GM23338 (cell line): ENCODE results near the gene WDR13. TPM values are rescaled to one million over a fixed set of nuclear protein-coding genes. Genes with fewer than 3 reads are reported as not detected.

Source experiments
- ATAC-seq: fragments of 200-7000 bp; cut with Tn5 transposase; 3 replicates; pipeline ENCODE4 v1.9.1; 2020
- DNase-seq: peaks from one replicate; pipeline ENCODE4 v3.0.0-alpha.2; 2015; ENCODE audit warnings: low spot score
- H2AFZ ChIP-seq: fragments of 200-600 bp; sonication (generic); 2 replicates; pipeline ENCODE4 v1.8.0; 2016; ENCODE audit warnings: antibody characterized with exemption, mild to moderate bottlenecking, moderate library complexity
- H3F3A ChIP-seq: fragments of 200-600 bp; sonication (generic); replicated peaks from 2 replicates; pipeline ENCODE4 v1.8.0; 2017; ENCODE audit warnings: antibody characterized with exemption, mixed run types, low read depth
- H3K27ac ChIP-seq: fragments of 200-600 bp; sonication (generic); 2 replicates; pipeline ENCODE4 v1.6.1; 2016; ENCODE audit warnings: low read depth
- H3K27me3 ChIP-seq: fragments of 200-600 bp; sonication (generic); 2 replicates; pipeline ENCODE4 v1.8.0; 2016; ENCODE audit warnings: mild to moderate bottlenecking, mixed run types, moderate library complexity; ENCODE audit not compliant: insufficient read depth
- H3K36me3 ChIP-seq: fragments of 200-600 bp; sonication (generic); 2 replicates; pipeline ENCODE4 v1.8.0; 2016; ENCODE audit warnings: mild to moderate bottlenecking; ENCODE audit not compliant: insufficient read depth
- H3K4me1 ChIP-seq: fragments of 200-600 bp; sonication (generic); 2 replicates; pipeline ENCODE4 v1.8.0; 2016; ENCODE audit warnings: mild to moderate bottlenecking, moderate library complexity; ENCODE audit not compliant: insufficient read depth
- H3K4me2 ChIP-seq: fragments of 200-600 bp; sonication (generic); 2 replicates; pipeline ENCODE4 v1.7.1; 2017; ENCODE audit warnings: mixed run types
- H3K4me3 ChIP-seq: fragments of 200-600 bp; sonication (generic); 2 replicates; pipeline ENCODE4 v1.6.1; 2016; ENCODE audit warnings: mixed run types
- H3K79me2 ChIP-seq: fragments of 200-600 bp; sonication (generic); replicated peaks from 2 replicates; pipeline ENCODE4 v1.8.0; 2017; ENCODE audit warnings: mild to moderate bottlenecking; ENCODE audit not compliant: insufficient read depth
- H3K9me2 ChIP-seq: fragments of 200-600 bp; sonication (generic); 2 replicates; pipeline ENCODE4 v1.8.0; 2017; ENCODE audit not compliant: insufficient read depth
- H4K20me1 ChIP-seq: fragments of 200-600 bp; sonication (generic); replicated peaks from 2 replicates; pipeline ENCODE4 v1.8.0; 2017; ENCODE audit warnings: mild to moderate bottlenecking; ENCODE audit not compliant: insufficient read depth
- H3K27ac Mint-ChIP-seq: 2 replicates; pipeline ENCODE4 v1.8.0; 2020; ENCODE audit warnings: inconsistent platforms, mild to moderate bottlenecking, moderate library complexity, mixed read lengths
- H3K27me3 Mint-ChIP-seq: 3 replicates; pipeline ENCODE4 v1.8.0; 2022; ENCODE audit warnings: low read depth, mild to moderate bottlenecking, moderate library complexity, mixed read lengths, inconsistent platforms; ENCODE audit not compliant: insufficient read depth, poor library complexity
- H3K36me3 Mint-ChIP-seq: 3 replicates; pipeline ENCODE4 v1.8.0; 2021; ENCODE audit warnings: low read depth, mild to moderate bottlenecking, inconsistent platforms, moderate library complexity, mixed read lengths
- H3K4me1 Mint-ChIP-seq: 3 replicates; pipeline ENCODE4 v1.8.0; 2020; ENCODE audit warnings: mild to moderate bottlenecking, inconsistent platforms, mixed read lengths
- H3K4me3 Mint-ChIP-seq: 3 replicates; pipeline ENCODE4 v1.8.0; 2021; ENCODE audit warnings: moderate library complexity, mild to moderate bottlenecking, inconsistent platforms, mixed read lengths
- H3K9me3 Mint-ChIP-seq: 3 replicates; pipeline ENCODE4 v1.8.0; 2020; ENCODE audit warnings: moderate library complexity, mild to moderate bottlenecking, inconsistent platforms, mixed read lengths
- CREB1 ChIP-seq: fragments of 250-450 bp; sonication (Bioruptor Pico); IDR thresholded peaks from 2 replicates; pipeline ENCODE4 v1.5.0; 2020; ENCODE audit warnings: low read depth, mild to moderate bottlenecking, moderate library complexity
- ETS1 ChIP-seq: IDR thresholded peaks from 2 replicates; pipeline ENCODE4 v1.6.1; 2016; ENCODE audit warnings: antibody characterized with exemption
- EZH2 ChIP-seq: fragments of 200-600 bp; sonication (generic); IDR thresholded peaks from one replicate; pipeline ENCODE4 v1.8.0; 2017; ENCODE audit warnings: antibody characterized with exemption, mild to moderate bottlenecking, low read depth; ENCODE audit not compliant: unreplicated experiment
- NANOG ChIP-seq: IDR thresholded peaks from 2 replicates; pipeline ENCODE4 v1.6.1; 2016; ENCODE audit warnings: antibody characterized with exemption, borderline replicate concordance
- POLR2AphosphoS5 ChIP-seq: IDR thresholded peaks from 2 replicates; pipeline ENCODE4 v1.6.1; 2016; ENCODE audit warnings: antibody characterized with exemption, low read depth
- long read RNA-seq: library from polyadenylated mRNA; unstranded; transcript quantifications from one replicate; pipeline ENCODE4 v2.0.0, GENCODE V29; 2020; ENCODE audit not compliant: unreplicated experiment
- polyA plus RNA-seq: library from polyadenylated mRNA; unstranded; fragments of >200 nt; fragmentation: Nextera tagmentation; extraction: Ambion mirVana; gene quantifications from 2 replicates; pipeline ENCODE4 v1.2.1, GENCODE V29; 2016
- total RNA-seq: library from RNA; depleted of rRNA; stranded (reverse); fragments of >200 nt; shearing (Covaris generic); gene quantifications from 2 replicates; pipeline ENCODE4 v1.2.3, GENCODE V29; 2014; rRNA removed
- TF ChIP-seq, protein P1 (sequence below): IDR thresholded peaks from one replicate; pipeline ENCODE4 v1.6.1; 2018; ENCODE audit warnings: antibody characterized with exemption; ENCODE audit not compliant: unreplicated experiment
- TF ChIP-seq, protein P2 (sequence below): fragments of 250-450 bp; sonication (Bioruptor Pico); IDR thresholded peaks from 2 replicates; pipeline ENCODE4 v1.5.0; 2020; ENCODE audit warnings: mild to moderate bottlenecking, moderate library complexity

Gene WDR13
- total RNA-seq (24.2 and 34.9 TPM in 2 replicates), polyA plus RNA-seq (19.3 and 24.9 TPM in 2 replicates)
- long read RNA-seq, full-length matches to known transcripts: 17 of 20 reads
- long read RNA-seq, partial matches to known transcripts: 0 of 20 reads
- long read RNA-seq, other reads (novel, unspliced or antisense): 3 of 20 reads

DNA sequence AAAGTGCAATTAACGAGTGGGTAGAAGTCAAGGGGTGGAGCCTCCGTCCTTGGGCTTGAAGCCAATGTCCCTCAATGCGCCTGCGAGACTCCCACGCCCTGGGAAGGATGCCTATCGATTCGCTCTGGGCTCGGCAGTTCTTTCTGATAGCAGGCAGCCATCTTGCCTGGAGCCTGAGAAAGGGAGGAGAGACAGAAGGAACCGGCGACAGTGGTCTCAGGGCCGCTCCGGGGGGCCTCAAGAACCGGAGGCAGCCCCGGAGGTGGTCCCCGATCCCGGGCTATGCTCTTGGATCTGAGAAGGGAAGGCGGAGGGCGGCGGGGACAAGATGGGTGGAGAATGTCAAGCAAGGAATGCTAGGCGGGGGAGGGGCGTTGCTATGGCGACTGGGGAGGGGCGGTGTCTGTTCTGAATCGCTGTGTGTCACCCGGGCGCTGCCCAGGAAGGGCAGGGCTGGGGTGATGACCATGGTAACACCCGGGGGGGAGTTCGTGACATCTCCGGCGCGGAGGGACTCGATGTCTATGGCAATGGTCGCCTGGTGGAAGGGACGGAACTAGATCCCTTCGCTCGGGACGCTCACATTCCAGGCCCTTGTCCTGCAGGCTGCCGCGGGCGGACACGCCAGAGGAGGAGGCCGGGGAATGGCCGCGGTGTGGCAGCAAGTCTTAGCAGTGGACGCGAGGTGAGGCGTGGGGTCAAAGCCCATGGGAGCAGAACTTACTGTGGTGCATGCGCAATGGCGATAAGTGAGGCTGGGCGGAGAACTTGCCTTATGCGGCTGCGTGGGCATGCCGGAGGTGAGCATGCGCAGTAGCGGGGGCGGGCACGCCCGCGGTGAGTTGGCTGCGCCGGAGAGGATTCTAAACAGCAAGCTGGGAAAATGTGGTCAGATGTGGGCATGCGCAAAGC lies at the start of gene WDR13:
Gene WDR13, plus strand, starts transcription at position 140 of the 912 bp plus-strand sequence. Its CDS starts 505 bp downstream, at position 645.
- H3K4me2 ChIP-seq: peak within 1 kb of the TSS; percentile 78
- peak within 1 kb of the TSS; percentile 91 for H3K27ac ChIP-seq
- peaks cover 5% of the 10 kb centered on the region; the same call in 2 of the 3 replicates for H3K4me1 Mint-ChIP-seq
- peak within 1 kb of the TSS; percentile 99 for H3K27ac Mint-ChIP-seq
- H3K9me3 Mint-ChIP-seq: no peaks in the 10 kb centered on the region
- ATAC-seq: peak; percentile 86
- TF ChIP-seq CREB1 (CRISPR knock-in tag) (no peak), EZH2 (no peak), NANOG (no peak), ETS1 (no peak), POLR2AphosphoS5 (peak; percentile 23)
- TF ChIP-seq, protein P1, sequence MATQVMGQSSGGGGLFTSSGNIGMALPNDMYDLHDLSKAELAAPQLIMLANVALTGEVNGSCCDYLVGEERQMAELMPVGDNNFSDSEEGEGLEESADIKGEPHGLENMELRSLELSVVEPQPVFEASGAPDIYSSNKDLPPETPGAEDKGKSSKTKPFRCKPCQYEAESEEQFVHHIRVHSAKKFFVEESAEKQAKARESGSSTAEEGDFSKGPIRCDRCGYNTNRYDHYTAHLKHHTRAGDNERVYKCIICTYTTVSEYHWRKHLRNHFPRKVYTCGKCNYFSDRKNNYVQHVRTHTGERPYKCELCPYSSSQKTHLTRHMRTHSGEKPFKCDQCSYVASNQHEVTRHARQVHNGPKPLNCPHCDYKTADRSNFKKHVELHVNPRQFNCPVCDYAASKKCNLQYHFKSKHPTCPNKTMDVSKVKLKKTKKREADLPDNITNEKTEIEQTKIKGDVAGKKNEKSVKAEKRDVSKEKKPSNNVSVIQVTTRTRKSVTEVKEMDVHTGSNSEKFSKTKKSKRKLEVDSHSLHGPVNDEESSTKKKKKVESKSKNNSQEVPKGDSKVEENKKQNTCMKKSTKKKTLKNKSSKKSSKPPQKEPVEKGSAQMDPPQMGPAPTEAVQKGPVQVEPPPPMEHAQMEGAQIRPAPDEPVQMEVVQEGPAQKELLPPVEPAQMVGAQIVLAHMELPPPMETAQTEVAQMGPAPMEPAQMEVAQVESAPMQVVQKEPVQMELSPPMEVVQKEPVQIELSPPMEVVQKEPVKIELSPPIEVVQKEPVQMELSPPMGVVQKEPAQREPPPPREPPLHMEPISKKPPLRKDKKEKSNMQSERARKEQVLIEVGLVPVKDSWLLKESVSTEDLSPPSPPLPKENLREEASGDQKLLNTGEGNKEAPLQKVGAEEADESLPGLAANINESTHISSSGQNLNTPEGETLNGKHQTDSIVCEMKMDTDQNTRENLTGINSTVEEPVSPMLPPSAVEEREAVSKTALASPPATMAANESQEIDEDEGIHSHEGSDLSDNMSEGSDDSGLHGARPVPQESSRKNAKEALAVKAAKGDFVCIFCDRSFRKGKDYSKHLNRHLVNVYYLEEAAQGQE: no peak
- TF ChIP-seq, protein P2, sequence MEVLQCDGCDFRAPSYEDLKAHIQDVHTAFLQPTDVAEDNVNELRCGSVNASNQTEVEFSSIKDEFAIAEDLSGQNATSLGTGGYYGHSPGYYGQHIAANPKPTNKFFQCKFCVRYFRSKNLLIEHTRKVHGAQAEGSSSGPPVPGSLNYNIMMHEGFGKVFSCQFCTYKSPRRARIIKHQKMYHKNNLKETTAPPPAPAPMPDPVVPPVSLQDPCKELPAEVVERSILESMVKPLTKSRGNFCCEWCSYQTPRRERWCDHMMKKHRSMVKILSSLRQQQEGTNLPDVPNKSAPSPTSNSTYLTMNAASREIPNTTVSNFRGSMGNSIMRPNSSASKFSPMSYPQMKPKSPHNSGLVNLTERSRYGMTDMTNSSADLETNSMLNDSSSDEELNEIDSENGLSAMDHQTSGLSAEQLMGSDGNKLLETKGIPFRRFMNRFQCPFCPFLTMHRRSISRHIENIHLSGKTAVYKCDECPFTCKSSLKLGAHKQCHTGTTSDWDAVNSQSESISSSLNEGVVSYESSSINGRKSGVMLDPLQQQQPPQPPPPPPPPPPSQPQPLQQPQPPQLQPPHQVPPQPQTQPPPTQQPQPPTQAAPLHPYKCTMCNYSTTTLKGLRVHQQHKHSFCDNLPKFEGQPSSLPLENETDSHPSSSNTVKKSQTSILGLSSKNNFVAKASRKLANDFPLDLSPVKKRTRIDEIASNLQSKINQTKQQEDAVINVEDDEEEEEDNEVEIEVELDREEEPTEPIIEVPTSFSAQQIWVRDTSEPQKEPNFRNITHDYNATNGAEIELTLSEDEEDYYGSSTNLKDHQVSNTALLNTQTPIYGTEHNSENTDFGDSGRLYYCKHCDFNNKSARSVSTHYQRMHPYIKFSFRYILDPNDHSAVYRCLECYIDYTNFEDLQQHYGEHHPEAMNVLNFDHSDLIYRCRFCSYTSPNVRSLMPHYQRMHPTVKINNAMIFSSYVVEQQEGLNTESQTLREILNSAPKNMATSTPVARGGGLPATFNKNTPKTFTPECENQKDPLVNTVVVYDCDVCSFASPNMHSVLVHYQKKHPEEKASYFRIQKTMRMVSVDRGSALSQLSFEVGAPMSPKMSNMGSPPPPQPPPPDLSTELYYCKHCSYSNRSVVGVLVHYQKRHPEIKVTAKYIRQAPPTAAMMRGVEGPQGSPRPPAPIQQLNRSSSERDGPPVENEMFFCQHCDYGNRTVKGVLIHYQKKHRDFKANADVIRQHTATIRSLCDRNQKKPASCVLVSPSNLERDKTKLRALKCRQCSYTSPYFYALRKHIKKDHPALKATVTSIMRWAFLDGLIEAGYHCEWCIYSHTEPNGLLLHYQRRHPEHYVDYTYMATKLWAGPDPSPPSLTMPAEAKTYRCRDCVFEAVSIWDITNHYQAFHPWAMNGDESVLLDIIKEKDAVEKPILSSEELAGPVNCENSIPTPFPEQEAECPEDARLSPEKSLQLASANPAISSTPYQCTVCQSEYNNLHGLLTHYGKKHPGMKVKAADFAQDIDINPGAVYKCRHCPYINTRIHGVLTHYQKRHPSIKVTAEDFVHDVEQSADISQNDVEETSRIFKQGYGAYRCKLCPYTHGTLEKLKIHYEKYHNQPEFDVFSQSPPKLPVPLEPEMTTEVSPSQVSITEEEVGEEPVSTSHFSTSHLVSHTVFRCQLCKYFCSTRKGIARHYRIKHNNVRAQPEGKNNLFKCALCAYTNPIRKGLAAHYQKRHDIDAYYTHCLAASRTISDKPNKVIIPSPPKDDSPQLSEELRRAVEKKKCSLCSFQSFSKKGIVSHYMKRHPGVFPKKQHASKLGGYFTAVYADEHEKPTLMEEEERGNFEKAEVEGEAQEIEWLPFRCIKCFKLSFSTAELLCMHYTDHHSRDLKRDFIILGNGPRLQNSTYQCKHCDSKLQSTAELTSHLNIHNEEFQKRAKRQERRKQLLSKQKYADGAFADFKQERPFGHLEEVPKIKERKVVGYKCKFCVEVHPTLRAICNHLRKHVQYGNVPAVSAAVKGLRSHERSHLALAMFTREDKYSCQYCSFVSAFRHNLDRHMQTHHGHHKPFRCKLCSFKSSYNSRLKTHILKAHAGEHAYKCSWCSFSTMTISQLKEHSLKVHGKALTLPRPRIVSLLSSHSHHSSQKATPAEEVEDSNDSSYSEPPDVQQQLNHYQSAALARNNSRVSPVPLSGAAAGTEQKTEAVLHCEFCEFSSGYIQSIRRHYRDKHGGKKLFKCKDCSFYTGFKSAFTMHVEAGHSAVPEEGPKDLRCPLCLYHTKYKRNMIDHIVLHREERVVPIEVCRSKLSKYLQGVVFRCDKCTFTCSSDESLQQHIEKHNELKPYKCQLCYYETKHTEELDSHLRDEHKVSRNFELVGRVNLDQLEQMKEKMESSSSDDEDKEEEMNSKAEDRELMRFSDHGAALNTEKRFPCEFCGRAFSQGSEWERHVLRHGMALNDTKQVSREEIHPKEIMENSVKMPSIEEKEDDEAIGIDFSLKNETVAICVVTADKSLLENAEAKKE (CRISPR knock-in tag): no peak
- no peaks in the 10 kb centered on the region for H4K20me1 ChIP-seq
- no peaks in the 10 kb centered on the region; the same call in 2 of the 3 replicates for H3K36me3 Mint-ChIP-seq
- peak within 1 kb of the TSS; percentile 97 for H3K4me3 Mint-ChIP-seq
- no peak within 1 kb of the TSS for H2AFZ ChIP-seq
- H3K9me2 ChIP-seq: no peaks in the 10 kb centered on the region
- H3K27me3 ChIP-seq: no peaks in the 10 kb centered on the region
- H3K27me3 Mint-ChIP-seq: peaks cover 5% of the 10 kb centered on the region
- no peaks in the 10 kb centered on the region for H3K79me2 ChIP-seq
- H3K4me1 ChIP-seq: no peaks in the 10 kb centered on the region
- no peaks in the 10 kb centered on the region for H3K36me3 ChIP-seq
- DNase-seq: peak; percentile 88
- H3F3A ChIP-seq: no peaks in the 10 kb centered on the region
- H3K4me3 ChIP-seq: peak within 1 kb of the TSS; percentile 84
